GM21723 (cell line): Measurements from ENCODE around the gene SUPT6H.
"Not testable (repeated sequence)": the region's sequence is repeated elsewhere in the genome, so short reads cannot be mapped to it uniquely, and the experiment has no call there.

Experiments used
- ATAC-seq: cut with Tn5 transposase; IDR thresholded peaks from one replicate; pipeline ENCODE4 v1.9.1; 2021; ENCODE audit warnings: mild to moderate bottlenecking, moderate library complexity; ENCODE audit not compliant: unreplicated experiment

The SUPT6H gene

GRCh38 chr17:28646039-28646754, 15.8 kb upstream of the SUPT6H start:
- no peak for ATAC-seq

DNA sequence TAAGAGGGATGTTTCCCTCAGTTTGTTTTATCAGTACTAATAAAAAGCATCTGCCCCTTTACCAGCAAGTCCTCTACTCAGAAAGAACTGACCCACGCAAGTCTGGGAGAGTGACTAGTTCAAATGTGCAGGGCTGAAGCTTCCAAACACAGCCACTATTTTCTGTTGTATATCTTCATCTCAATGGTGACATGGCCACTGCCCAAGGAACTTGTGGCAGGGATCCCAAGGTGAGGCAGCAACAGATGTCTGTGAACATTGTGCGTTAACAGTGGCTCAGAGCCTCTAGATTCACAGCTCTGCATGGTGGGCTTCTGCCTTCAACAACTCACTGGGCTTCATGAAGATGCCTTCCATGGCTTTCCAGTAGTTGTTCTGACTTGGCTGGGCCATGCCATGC, 13.3 kb upstream of the SUPT6H start:
- ATAC-seq = no peak

GRCh38 chr17:28655160-28655559, 6.8 kb upstream of the SUPT6H start:
- no peak for ATAC-seq

- no peak for ATAC-seq
Measured at GRCh38 chr17:28657756-28658155, 4.2 kb upstream of the SUPT6H start.

DNA sequence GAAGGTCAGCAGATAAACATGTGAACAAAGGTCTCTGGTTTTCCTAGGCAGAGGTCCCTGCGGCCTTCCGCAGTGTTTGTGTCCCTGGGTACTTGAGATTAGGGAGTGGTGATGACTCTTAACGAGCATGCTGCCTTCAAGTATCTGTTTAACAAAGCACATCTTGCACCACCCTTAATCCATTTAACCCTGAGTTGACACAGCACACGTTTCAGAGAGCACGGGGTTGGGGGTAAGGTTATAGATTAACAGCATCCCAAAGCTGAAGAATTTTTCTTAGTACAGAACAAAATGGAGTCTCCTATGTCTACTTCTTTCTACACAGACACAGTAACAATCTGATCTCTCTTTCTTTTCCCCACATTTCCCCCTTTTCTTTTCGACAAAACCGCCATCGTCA, 3.7 kb upstream of the SUPT6H start:
- not testable (repeated sequence) for ATAC-seq

DNA sequence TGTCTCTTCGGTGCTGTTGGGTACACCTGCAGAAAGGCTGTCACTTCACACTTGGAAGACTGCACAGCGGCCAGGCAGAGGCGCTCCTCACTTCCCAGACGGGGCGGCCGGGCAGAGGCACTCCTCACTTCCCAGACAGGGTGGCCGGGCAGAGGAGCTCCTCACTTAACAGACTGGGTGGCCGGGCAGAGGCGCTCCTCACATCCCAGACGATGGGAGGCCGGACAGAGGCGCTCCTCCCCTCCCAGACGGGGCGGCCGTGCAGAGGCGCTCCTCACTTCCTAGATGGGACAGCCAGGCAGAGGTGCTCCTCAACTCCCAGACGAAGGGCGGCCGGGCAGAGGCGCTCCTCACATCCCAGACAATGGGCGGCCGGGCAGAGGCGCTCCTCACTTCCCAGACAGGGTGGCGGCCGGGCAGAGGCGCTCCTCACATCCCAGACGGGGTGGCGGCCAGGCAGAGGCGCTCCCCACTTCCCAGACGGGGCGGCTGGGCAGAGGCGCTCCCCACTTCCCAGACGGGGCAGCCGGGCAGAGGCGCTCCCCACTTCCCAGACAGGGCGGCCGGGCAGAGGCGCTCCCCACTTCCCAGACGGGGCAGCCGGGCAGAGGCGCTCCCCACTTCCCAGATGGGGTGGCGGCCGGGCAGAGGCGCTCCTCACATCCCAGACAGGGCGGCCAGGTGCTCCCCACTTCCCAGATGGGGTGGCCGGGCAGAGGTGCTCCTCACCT, 3.1 kb upstream of the SUPT6H start:
- ATAC-seq = not testable (repeated sequence)

- not testable (repeated sequence) for ATAC-seq
Measured at GRCh38 chr17:28659497-28659881, 2.5 kb upstream of the SUPT6H start.

DNA sequence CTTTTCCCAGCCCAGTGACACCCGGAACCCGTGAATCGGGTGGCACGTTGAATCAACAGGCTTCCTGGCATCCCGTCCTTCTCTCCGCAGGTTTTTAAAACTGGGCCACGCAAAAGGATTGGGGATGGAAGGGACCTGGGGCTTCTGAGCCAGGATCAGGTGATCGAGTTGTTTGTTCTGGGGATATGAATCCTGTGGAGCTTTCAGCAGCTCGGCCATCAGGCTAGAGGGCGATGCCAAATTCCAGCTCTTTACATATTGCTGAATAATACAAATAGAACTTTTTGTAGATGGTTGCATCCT, 473 bp downstream of the SUPT6H start:
- no peak for ATAC-seq

DNA sequence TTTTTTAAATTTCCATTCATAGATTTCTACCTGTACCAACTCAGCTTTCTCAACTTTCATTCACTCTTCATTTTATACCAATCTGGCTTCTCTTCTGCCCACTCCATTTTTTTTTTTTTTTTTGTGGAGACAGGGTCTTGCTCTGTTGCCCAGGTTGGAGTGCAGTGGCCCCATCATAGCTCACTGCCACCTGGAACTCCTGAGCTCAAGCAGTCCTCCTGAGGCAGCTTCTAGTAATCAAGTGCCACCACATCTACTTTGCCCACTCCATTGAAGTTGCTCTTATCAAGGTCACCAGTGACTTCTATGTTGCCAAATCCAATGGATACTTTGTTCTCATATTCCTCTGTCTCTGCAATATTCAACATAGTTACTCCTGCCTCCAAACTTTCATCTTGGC, 1.7 kb downstream of the SUPT6H start:
- no peak for ATAC-seq

DNA sequence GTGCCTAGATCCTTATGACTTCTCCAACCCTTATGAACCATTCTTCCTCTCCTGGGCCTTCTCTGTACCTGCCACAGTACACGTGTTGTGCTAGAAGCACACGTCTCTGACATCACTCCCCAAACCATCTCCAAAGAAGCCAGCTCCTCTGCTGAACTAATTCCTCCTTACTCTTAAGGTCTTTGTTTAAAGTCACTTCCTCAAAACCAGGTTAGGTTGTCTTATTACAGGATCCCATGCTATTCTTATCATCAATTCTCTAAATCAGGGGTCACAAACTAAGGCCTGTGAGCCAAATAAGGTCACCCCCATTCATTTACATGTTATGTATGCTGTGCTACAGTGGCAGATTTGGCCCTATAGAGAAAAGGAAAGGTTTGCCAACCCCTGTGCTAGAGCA, 4.0 kb downstream of the SUPT6H start:
- no peak for ATAC-seq

DNA sequence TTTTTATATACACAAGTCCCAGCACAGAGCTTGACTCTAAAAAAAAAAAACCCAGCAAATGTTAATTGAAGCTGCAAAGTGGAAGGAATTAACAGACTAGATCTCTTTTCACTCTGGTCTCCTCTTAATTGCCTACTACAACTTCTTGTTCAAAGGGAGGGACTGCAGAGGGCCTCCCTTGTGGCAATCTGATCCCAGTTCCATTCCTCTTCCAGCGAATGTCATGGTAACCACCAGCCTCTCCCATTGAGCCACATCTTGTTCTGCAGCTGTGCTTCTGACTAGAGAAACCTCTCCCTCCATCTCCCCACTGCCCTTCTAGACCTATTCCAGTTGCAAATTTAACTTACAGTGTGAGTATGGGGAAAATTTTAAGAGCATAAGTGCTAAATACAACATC, 5.9 kb downstream of the SUPT6H start:
- ATAC-seq = no peak

GRCh38 chr17:28669918-28670317, 7.9 kb downstream of the SUPT6H start:
- no peak for ATAC-seq

- ATAC-seq = no peak
Measured at GRCh38 chr17:28675490-28675889, 13.5 kb downstream of the SUPT6H start.

GRCh38 chr17:28675980-28676379, 14.0 kb downstream of the SUPT6H start:
- no peak for ATAC-seq

DNA sequence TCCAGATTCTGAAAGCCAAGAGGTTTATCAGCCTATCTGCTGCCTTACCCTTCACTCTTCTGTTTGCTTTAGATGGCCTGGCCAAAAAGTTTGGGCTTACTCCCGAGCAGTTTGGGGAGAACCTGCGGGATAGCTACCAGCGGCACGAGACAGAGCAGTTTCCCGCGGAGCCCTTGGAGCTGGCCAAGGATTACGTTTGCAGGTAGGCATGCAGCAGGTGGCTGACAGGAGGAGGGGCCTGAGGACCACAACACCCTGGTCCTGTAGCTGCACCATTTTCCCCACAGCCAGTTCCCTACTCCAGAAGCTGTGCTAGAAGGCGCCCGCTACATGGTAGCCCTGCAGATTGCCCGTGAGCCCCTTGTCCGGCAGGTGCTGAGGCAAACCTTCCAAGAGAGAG, 20.6 kb downstream of the SUPT6H start:
- ATAC-seq = no peak

DNA sequence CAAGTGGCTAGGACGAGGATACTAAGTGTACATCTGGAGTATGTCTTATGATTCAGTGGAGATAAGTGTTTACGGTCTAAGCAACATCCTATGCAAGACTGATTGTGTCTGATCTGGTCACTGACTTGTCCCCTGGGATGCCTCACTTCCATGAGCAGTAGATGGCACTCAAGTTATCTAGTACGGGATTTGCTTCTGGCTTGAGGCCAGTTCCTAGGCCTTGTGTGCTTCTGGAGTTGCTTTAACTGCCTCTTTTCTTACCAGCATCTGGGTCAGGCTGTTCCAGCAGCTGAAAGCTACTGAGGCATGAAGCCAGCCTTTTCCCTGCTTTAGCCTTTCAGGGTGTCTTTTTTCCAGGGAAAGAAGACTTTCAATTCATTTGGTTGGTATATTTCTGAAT, 23.0 kb downstream of the SUPT6H start:
- no peak for ATAC-seq

GRCh38 chr17:28685366-28685765, 23.4 kb downstream of the SUPT6H start:
- no peak for ATAC-seq

DNA sequence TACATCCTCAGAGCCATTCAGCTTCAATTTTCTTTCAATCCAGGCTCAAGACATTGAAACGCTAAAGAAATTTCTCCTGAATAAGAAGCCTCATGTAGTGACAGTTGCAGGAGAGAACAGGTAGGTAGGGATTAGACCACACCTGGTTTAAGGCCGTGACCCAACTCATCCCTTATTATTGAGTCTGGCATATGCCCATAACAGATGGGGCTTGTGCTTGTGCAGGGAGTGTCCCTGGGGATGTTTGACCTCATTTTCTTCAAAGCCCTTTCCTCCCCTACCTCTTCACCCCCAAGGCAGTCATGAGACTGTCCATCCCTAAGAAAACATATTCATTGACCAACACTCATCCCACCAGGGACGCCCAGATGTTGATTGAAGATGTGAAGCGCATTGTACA, 24.3 kb downstream of the SUPT6H start:
- ATAC-seq = no peak

GRCh38 chr17:28688481-28688880, 26.5 kb downstream of the SUPT6H start:
- ATAC-seq = no peak

GRCh38 chr17:28689011-28689410, 27.0 kb downstream of the SUPT6H start:
- no peak for ATAC-seq

- ATAC-seq = no peak
Measured at GRCh38 chr17:28693869-28694268, 31.9 kb downstream of the SUPT6H start.

DNA sequence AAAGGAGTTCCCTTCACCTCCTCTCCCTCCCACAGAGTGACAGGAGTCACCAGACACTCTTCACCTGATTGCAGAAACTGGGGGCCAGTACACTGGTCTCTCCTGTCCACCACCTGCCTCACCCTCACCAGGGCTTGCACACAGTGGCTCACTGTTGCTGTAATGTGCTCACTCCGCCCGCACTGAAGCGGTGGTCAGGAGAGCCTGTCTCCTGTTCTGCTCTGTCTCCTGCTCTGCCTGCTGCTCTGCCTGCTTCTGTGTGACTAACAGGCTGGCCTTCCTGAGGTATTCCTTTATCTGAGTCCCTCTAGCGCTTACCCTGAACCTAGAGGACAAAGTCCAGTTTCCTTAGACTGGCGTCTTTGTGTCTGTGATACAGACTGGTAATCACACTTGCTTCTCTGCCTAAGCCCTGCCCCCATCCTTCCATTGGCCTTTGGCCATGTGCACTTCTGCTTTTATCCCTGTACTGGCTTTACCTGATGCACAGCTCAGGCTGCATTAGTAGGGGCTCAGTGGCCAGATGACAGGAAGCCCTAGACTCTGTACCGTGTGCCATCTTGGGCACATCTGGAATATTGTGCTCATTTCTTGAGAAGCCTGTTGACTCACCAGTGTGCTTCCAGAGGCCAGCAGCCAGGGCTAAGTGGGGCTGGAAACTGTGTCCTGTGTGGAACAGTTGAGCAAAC, 36.4 kb downstream of the SUPT6H start:
- ATAC-seq = no peak
